ENCODE results near the gene C1orf159. TPM values are rescaled to one million over a fixed set of nuclear protein-coding genes. Genes with fewer than 3 reads are reported as not detected.

C1orf159 gene
- total RNA-seq, 2 experiments from 2014 or later: 11.1 to 11.3 TPM

- H3K4me1 Mint-ChIP-seq (ENCODE audit: low read depth): peaks cover 12% of the 10 kb centered on the region
- H3K4me3 ChIP-seq (ENCODE audit: low read length): no peak overlapping the region
- no peak overlapping the region for H3K4me3 Mint-ChIP-seq
- no peak for TF ChIP-seq CTCF (IDR thresholded peaks at IDR 0.05)
- peaks cover 0 to 15% of the 10 kb centered on the region in 2 experiments for H3K9me3 ChIP-seq (ENCODE audit: control insufficient read depth in 1 of 2, insufficient read depth in 1 of 2, low read length in 2 of 2)
- no peak overlapping the region for H3K27ac ChIP-seq (ENCODE audit: low read depth in 1 of 2, low read length in 2 of 2)
- no peaks in the 10 kb centered on the region for H3K27me3 ChIP-seq (ENCODE audit: control insufficient read depth in 1 of 2, insufficient read depth in 2 of 2, low read length in 2 of 2)
- peaks cover 10% of the 10 kb centered on the region for H3K4me1 ChIP-seq (ENCODE audit: insufficient read depth, low read length)
- POLR2A ChIA-PET: no interaction called here
- ATAC-seq (ENCODE audit: poor library complexity): no peak
- no peaks in the 10 kb centered on the region for H3K36me3 Mint-ChIP-seq (ENCODE audit: low read depth)
- no peaks in the 10 kb centered on the region for H3K36me3 ChIP-seq (ENCODE audit: insufficient read depth, low read length)
- intact Hi-C loops (cut with DNase I, micrococcal nuclease): no loop called here
- CTCF ChIA-PET: no interaction called here
- H3K27me3 Mint-ChIP-seq: peaks cover 4% of the 10 kb centered on the region
- no peak for DNase-seq
- no peak overlapping the region for H3K27ac Mint-ChIP-seq
- H3K9me3 Mint-ChIP-seq: no peaks in the 10 kb centered on the region
Measured at GRCh38 chr1:1094981-1095380, 20.9 kb downstream of the C1orf159 start.

- ChIA-PET POLR2A (no interaction called here), CTCF (no interaction called here)
- DNase-seq (peak in 1 of 14 experiments; percentile 0), ATAC-seq (ENCODE audit: poor library complexity) (no peak)
- no peak overlapping the region for H3K4me3 ChIP-seq (ENCODE audit: low read length)
- H3K36me3 ChIP-seq (ENCODE audit: insufficient read depth, low read length): no peaks in the 10 kb centered on the region
- Mint-ChIP-seq H3K9me3 (no peaks in the 10 kb centered on the region), H3K36me3 (ENCODE audit: low read depth) (no peaks in the 10 kb centered on the region), H3K27ac (no peak overlapping the region), H3K4me3 (no peak overlapping the region), H3K4me1 (ENCODE audit: low read depth) (no peaks in the 10 kb centered on the region), H3K27me3 (no peaks in the 10 kb centered on the region)
- peaks cover 5% of the 10 kb centered on the region for H3K4me1 ChIP-seq (ENCODE audit: insufficient read depth, low read length)
- intact Hi-C loops (cut with DNase I, micrococcal nuclease): no loop called here
- H3K27me3 ChIP-seq (ENCODE audit: control insufficient read depth in 1 of 2, insufficient read depth in 2 of 2, low read length in 2 of 2): no peaks in the 10 kb centered on the region
- peaks cover 0 to 13% of the 10 kb centered on the region in 2 experiments for H3K9me3 ChIP-seq (ENCODE audit: control insufficient read depth in 1 of 2, insufficient read depth in 1 of 2, low read length in 2 of 2)
- no peak overlapping the region for H3K27ac ChIP-seq (ENCODE audit: low read depth in 1 of 2, low read length in 2 of 2)
- no peak for TF ChIP-seq CTCF (IDR thresholded peaks at IDR 0.05)
Measured at GRCh38 chr1:1093610-1093943, 22.3 kb downstream of the C1orf159 start.

GRCh38 chr1:1092894-1093609 is 22.8 kb downstream of the C1orf159 start:
- no peak overlapping the region for H3K4me3 ChIP-seq (ENCODE audit: low read length)
- POLR2A ChIA-PET: no interaction called here
- H3K36me3 ChIP-seq (ENCODE audit: insufficient read depth, low read length): no peaks in the 10 kb centered on the region
- CTCF ChIA-PET: no interaction called here
- Mint-ChIP-seq H3K36me3 (ENCODE audit: low read depth) (no peaks in the 10 kb centered on the region), H3K4me1 (ENCODE audit: low read depth) (no peaks in the 10 kb centered on the region), H3K4me3 (no peak overlapping the region), H3K27ac (no peak overlapping the region), H3K9me3 (no peaks in the 10 kb centered on the region), H3K27me3 (no peaks in the 10 kb centered on the region)
- no peak for ATAC-seq (ENCODE audit: poor library complexity)
- H3K9me3 ChIP-seq (ENCODE audit: control insufficient read depth in 1 of 2, insufficient read depth in 1 of 2, low read length in 2 of 2): peaks cover 0 to 8% of the 10 kb centered on the region in 2 experiments
- DNase-seq: peak in 1 of 14 experiments; percentile 25
- H3K27me3 ChIP-seq (ENCODE audit: control insufficient read depth in 1 of 2, insufficient read depth in 2 of 2, low read length in 2 of 2): no peaks in the 10 kb centered on the region
- H3K4me1 ChIP-seq (ENCODE audit: insufficient read depth, low read length): no peaks in the 10 kb centered on the region
- H3K27ac ChIP-seq (ENCODE audit: low read depth in 1 of 2, low read length in 2 of 2): no peak overlapping the region
- intact Hi-C loops (cut with DNase I, micrococcal nuclease): no loop called here
- no peak for TF ChIP-seq CTCF (IDR thresholded peaks at IDR 0.05)
